Breast epithelium (tissue), 4 donors: ENCODE data around the gene ULBP2. TPM values are rescaled to one million over a fixed set of nuclear protein-coding genes. Genes with fewer than 3 reads are reported as not detected.

Experiments used
- DNase-seq, 2 donors: peaks; one replicate each; pipeline ENCODE4 v3.0.0-alpha.2; 2019; ENCODE audit warnings: low spot score in 2 of 2
- H3K27ac ChIP-seq, 2 donors: fragments of 200-600 bp; sonication (generic) in 1 of 2; one replicate each; pipeline ENCODE4 v1.5.1; 2016 to 2019; ENCODE audit warnings: mild to moderate bottlenecking in 1 of 2
- H3K27me3 ChIP-seq, 2 donors: fragments of 200-600 bp; sonication (generic) in 1 of 2; one replicate each; pipeline versions ENCODE4 v1.5.1 to v1.6.0; 2017 to 2019; ENCODE audit warnings: control low read depth in 1 of 2, mild to moderate bottlenecking in 1 of 2
- H3K36me3 ChIP-seq: fragments of 200-600 bp; one replicate; pipeline ENCODE4 v1.5.1; 2019
- H3K4me1 ChIP-seq, 2 donors: fragments of 200-600 bp; sonication (generic); one replicate each; pipeline ENCODE4 v1.5.1; 2016 to 2019; ENCODE audit warnings: control low read depth in 1 of 2
- H3K4me3 ChIP-seq, 3 donors: fragments of 200-600 bp; sonication (generic); 1 replicate in 2 of 3; 2 replicates in 1 of 3; pipeline ENCODE4 v1.5.1; 2016 to 2019; ENCODE audit warnings: mild to moderate bottlenecking in 3 of 3, moderate library complexity in 2 of 3
- H3K9me3 ChIP-seq, 2 donors: fragments of 200-600 bp; sonication (generic) in 1 of 2; one replicate each; pipeline ENCODE4 v1.5.1; 2016 to 2019; ENCODE audit warnings: control low read depth in 1 of 2
- CTCF ChIP-seq, 3 donors: fragments of 450-650 bp; IDR thresholded peaks; one replicate each; pipeline ENCODE4 v1.5.1; 2016 to 2017; ENCODE audit warnings: antibody characterized with exemption in 3 of 3, mild to moderate bottlenecking in 3 of 3, moderate library complexity in 3 of 3
- POLR2A ChIP-seq: fragments of 450-650 bp; IDR thresholded peaks from one replicate; pipeline ENCODE4 v1.6.1; 2016; ENCODE audit warnings: antibody characterized with exemption, mild to moderate bottlenecking, moderate library complexity
- POLR2AphosphoS5 ChIP-seq, 3 donors: sonication (generic); formaldehyde crosslinking; IDR thresholded peaks; one replicate each; pipeline ENCODE4 v1.6.1; 2017; ENCODE audit warnings: antibody characterized with exemption in 3 of 3
- intact Hi-C: fragments of 100-400 bp; cut with DNase I; formaldehyde crosslinking; loops from one replicate; pipeline ENCODE4 v1.15.1; 2023; ENCODE audit warnings: low total_unique reads
- total RNA-seq, 3 donors: library from RNA; depleted of rRNA; stranded (reverse); fragments of >200 nt; gene quantifications; one replicate each; pipeline ENCODE4 v1.1.0, GENCODE V29; 2016

Gene ULBP2
- total RNA-seq, 3 donors from 2014 or later, result 0.88 to 1.3 TPM; not detected in 1

DNA sequence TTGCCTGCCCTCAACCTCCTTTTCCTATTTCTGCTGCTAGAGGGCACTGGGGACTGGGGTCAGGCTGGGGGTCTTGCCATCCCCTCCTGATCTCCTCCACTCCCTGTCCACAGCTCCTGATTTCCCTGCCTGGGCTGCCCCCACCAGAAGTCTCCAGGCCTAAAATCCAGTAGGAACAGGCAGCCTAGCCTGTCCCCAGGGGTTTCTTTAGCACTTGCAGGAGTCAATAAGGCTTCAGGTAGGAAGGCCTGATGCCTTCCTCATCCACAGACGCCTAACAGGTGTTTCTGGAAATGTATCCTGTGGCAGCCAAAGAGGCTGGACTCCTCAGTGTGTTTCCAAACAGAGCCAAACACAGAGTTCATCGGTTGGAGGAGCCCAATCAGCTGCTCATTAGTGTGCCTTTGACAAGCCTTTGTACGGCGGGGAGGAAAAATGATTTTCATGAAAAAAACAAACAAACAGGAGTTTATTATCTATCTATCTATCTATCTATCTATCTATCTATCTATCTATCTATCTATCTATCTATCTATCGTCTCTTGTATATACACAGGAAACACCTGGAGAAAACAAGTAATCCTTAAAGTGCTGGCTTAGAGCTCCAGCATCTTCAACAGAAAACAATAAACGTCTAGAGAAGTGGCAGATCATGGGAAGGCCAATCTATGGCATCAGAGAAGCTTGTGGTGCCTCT lies 40.2 kb upstream of the ULBP2 start:
- H3K9me3 ChIP-seq, result no peaks in the 10 kb centered on the region
- no peaks in the 10 kb centered on the region for H3K36me3 ChIP-seq
- H3K4me1 ChIP-seq, result peaks cover 0 to 3% of the 10 kb centered on the region in 2 donors
- H3K27me3 ChIP-seq, result no peaks in the 10 kb centered on the region
- no peak for TF ChIP-seq POLR2AphosphoS5 (IDR thresholded peaks at IDR 0.05)
- TF ChIP-seq CTCF (IDR thresholded peaks at IDR 0.05), result no peak
- TF ChIP-seq POLR2A, result no peak
- H3K27ac ChIP-seq, result peak overlapping the region in 1 of 2 donors; percentile 8
- intact Hi-C loops, result no loop called here
- DNase-seq, result no peak
- no peak overlapping the region for H3K4me3 ChIP-seq

DNA sequence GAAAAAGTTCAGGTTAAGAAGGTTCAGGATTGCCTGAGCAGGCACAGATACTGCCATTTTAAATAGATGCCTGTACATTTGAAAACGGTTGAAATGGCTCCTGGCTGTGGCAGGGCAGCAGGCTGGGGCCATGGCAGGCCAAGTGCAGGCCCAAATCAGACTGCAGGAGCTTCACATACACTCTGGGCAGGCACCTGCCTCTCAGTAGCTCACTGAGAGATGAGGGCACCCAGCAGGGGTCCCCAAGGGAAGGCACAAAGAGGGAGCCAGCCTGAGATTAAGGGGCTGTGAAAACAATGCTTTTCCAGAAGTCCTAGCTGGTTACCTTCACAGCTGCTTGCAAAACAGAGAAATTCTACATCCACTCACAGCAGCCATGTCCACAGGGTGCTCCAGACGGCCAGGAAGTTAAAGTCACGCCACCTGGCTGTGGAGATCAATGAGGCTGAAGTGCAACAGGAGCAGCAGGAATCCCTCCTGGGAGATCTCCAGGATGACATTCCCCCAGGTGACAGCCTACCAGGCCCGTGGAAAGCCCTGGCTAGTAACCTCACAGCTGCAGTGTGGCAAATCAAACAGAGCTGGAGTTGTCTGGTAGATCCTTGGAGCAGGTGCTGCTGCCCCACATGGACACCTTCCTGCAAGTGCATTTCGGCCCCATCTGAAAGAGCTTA lies 37.7 kb upstream of the ULBP2 start:
- no peak for DNase-seq
- intact Hi-C loops, result no loop called here
- Histone ChIP-seq H3K9me3 (peaks cover 0 to 9% of the 10 kb centered on the region in 2 donors), H3K27ac (no peak overlapping the region), H3K27me3 (no peaks in the 10 kb centered on the region), H3K36me3 (no peaks in the 10 kb centered on the region), H3K4me1 (no peaks in the 10 kb centered on the region), H3K4me3 (no peak overlapping the region)
- TF ChIP-seq CTCF (IDR thresholded peaks at IDR 0.05) (no peak), POLR2AphosphoS5 (IDR thresholded peaks at IDR 0.05) (no peak), POLR2A (no peak)

DNA sequence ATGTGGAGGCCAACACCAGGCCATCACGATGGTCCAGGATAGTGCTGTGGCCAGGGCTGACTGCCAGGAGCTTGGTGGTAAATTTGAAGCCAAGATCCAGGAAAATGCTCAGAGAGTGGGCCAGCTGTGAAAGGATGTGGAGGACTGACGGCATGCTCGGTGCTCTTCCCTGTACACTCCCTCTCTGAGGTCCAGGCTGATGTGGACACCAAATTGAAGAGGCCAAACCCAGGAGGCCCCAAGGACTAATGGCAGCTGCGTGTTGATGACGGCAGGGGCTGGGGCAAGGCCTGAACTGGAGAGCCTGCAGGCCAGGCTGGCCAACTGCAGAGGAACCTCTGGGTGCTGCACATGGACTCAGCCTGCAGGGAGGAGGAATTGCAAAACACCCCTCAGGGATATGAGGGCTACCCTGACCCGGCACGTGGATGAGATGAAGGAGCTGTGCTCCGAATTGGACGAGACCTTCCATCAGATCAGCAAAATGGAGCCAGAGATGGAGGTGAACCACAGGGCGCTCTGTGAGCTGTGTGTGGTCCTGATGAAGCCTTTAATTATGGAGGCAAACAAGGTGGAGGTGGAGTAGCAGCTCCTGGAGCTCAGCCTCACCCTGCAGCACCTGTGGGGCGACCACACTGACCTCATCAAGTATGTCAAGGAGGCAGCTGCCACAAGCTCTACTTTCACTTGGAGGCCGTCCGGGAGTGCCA lies 37.0 kb upstream of the ULBP2 start:
- H3K4me1 ChIP-seq, result no peaks in the 10 kb centered on the region
- TF ChIP-seq POLR2AphosphoS5 (IDR thresholded peaks at IDR 0.05) (no peak), POLR2A (no peak), CTCF (IDR thresholded peaks at IDR 0.05) (no peak)
- H3K27ac ChIP-seq, result no peak overlapping the region
- H3K36me3 ChIP-seq, result no peaks in the 10 kb centered on the region
- H3K9me3 ChIP-seq, result peaks cover 0 to 10% of the 10 kb centered on the region in 2 donors
- intact Hi-C loops, result no loop called here
- no peak overlapping the region for H3K4me3 ChIP-seq
- no peaks in the 10 kb centered on the region for H3K27me3 ChIP-seq
- DNase-seq, result no peak

- no peaks in the 10 kb centered on the region for H3K36me3 ChIP-seq
- no peak for DNase-seq
- intact Hi-C loops, result no loop called here
Observed at GRCh38 chr6:149905371-149905910, 36.4 kb upstream of the ULBP2 start.

More at GRCh38 chr6:149905371-149905910, 36.4 kb upstream of the ULBP2 start:
- no peak for TF ChIP-seq POLR2A
- no peak for TF ChIP-seq POLR2AphosphoS5 (IDR thresholded peaks at IDR 0.05)
- TF ChIP-seq CTCF (IDR thresholded peaks at IDR 0.05), result no peak
- H3K27ac ChIP-seq, result no peak overlapping the region
- H3K4me3 ChIP-seq, result no peak overlapping the region
- H3K4me1 ChIP-seq, result no peaks in the 10 kb centered on the region
- no peaks in the 10 kb centered on the region for H3K27me3 ChIP-seq
- peaks cover 0 to 10% of the 10 kb centered on the region in 2 donors for H3K9me3 ChIP-seq
